ENCODE results near the gene EGFR. TPM values are rescaled to one million over a fixed set of nuclear protein-coding genes. Genes with fewer than 3 reads are reported as not detected.
A peak's percentile ranks its signal among the peaks of the same experiment; 100 is the strongest.

Gene EGFR
- total RNA-seq, 2 donors from 2014 or later, result 21.1 to 22.5 TPM

DNA sequence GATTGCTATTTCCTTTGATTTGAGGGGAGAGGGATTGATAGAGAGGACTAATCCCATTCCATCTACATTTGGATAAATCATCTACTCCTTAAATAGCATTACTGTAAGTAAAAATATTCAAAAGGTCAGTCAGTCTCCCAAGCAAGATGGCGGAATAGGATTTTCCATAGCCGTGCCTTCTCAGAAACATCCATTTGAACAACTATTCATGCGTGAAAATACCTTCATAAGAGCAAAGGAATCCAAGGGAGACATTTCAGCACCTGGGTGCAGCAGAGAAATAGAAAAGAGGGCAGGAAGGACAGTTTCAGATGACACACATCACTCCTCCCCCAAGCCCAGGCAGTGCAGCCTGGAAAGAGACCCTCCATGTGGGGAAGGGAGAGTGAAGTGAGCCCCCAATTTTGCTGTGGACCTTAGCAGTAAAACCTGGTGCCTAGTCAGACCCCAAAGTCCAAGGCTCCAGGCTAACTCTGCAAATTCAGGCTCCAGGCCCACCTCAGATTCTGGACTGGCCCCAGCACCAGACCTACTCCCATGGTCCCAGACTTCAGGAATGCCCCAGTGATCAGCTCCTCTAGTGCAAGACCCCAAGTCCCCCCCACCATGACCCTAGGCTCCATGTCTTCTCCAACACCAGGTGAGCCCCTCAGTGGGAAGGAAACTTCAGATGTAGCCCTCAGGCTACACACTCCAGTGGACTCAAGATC is 242.0 kb downstream of the EGFR start:
- H3K4me1 ChIP-seq, result peaks cover 0 to under 1% of the 10 kb centered on the region in 2 donors
- no peaks in the 10 kb centered on the region for H3K27me3 ChIP-seq
- no peaks in the 10 kb centered on the region for H3K9me3 ChIP-seq
- TF ChIP-seq, protein P1, sequence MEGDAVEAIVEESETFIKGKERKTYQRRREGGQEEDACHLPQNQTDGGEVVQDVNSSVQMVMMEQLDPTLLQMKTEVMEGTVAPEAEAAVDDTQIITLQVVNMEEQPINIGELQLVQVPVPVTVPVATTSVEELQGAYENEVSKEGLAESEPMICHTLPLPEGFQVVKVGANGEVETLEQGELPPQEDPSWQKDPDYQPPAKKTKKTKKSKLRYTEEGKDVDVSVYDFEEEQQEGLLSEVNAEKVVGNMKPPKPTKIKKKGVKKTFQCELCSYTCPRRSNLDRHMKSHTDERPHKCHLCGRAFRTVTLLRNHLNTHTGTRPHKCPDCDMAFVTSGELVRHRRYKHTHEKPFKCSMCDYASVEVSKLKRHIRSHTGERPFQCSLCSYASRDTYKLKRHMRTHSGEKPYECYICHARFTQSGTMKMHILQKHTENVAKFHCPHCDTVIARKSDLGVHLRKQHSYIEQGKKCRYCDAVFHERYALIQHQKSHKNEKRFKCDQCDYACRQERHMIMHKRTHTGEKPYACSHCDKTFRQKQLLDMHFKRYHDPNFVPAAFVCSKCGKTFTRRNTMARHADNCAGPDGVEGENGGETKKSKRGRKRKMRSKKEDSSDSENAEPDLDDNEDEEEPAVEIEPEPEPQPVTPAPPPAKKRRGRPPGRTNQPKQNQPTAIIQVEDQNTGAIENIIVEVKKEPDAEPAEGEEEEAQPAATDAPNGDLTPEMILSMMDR (IDR thresholded peaks at IDR 0.05), result no peak
- peak; percentile 30 for DNase-seq (ENCODE audit: low spot score)
- no peak overlapping the region for H3K27ac ChIP-seq
- no peaks in the 10 kb centered on the region for H3K36me3 ChIP-seq
- no peak overlapping the region for H3K4me3 ChIP-seq
